ENCODE data around the gene POLRMT. TPM values are rescaled to one million over a fixed set of nuclear protein-coding genes. Genes with fewer than 3 reads are reported as not detected.

POLRMT gene
- total and polyA plus RNA-seq, 2 experiments from 2014 or later: 98.0 to 148 TPM

- TF ChIP-seq, protein P1, sequence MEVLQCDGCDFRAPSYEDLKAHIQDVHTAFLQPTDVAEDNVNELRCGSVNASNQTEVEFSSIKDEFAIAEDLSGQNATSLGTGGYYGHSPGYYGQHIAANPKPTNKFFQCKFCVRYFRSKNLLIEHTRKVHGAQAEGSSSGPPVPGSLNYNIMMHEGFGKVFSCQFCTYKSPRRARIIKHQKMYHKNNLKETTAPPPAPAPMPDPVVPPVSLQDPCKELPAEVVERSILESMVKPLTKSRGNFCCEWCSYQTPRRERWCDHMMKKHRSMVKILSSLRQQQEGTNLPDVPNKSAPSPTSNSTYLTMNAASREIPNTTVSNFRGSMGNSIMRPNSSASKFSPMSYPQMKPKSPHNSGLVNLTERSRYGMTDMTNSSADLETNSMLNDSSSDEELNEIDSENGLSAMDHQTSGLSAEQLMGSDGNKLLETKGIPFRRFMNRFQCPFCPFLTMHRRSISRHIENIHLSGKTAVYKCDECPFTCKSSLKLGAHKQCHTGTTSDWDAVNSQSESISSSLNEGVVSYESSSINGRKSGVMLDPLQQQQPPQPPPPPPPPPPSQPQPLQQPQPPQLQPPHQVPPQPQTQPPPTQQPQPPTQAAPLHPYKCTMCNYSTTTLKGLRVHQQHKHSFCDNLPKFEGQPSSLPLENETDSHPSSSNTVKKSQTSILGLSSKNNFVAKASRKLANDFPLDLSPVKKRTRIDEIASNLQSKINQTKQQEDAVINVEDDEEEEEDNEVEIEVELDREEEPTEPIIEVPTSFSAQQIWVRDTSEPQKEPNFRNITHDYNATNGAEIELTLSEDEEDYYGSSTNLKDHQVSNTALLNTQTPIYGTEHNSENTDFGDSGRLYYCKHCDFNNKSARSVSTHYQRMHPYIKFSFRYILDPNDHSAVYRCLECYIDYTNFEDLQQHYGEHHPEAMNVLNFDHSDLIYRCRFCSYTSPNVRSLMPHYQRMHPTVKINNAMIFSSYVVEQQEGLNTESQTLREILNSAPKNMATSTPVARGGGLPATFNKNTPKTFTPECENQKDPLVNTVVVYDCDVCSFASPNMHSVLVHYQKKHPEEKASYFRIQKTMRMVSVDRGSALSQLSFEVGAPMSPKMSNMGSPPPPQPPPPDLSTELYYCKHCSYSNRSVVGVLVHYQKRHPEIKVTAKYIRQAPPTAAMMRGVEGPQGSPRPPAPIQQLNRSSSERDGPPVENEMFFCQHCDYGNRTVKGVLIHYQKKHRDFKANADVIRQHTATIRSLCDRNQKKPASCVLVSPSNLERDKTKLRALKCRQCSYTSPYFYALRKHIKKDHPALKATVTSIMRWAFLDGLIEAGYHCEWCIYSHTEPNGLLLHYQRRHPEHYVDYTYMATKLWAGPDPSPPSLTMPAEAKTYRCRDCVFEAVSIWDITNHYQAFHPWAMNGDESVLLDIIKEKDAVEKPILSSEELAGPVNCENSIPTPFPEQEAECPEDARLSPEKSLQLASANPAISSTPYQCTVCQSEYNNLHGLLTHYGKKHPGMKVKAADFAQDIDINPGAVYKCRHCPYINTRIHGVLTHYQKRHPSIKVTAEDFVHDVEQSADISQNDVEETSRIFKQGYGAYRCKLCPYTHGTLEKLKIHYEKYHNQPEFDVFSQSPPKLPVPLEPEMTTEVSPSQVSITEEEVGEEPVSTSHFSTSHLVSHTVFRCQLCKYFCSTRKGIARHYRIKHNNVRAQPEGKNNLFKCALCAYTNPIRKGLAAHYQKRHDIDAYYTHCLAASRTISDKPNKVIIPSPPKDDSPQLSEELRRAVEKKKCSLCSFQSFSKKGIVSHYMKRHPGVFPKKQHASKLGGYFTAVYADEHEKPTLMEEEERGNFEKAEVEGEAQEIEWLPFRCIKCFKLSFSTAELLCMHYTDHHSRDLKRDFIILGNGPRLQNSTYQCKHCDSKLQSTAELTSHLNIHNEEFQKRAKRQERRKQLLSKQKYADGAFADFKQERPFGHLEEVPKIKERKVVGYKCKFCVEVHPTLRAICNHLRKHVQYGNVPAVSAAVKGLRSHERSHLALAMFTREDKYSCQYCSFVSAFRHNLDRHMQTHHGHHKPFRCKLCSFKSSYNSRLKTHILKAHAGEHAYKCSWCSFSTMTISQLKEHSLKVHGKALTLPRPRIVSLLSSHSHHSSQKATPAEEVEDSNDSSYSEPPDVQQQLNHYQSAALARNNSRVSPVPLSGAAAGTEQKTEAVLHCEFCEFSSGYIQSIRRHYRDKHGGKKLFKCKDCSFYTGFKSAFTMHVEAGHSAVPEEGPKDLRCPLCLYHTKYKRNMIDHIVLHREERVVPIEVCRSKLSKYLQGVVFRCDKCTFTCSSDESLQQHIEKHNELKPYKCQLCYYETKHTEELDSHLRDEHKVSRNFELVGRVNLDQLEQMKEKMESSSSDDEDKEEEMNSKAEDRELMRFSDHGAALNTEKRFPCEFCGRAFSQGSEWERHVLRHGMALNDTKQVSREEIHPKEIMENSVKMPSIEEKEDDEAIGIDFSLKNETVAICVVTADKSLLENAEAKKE (CRISPR knock-in tag; IDR thresholded peaks at IDR 0.05): no peak
- TF ChIP-seq ZNF114 (CRISPR knock-in tag; IDR thresholded peaks at IDR 0.05): no peak
These were observed 13.9 kb downstream of the POLRMT start (continued) for GRCh38 chr19:619286-620002.

GRCh38 chr19:618674-619285 is 14.6 kb downstream of the POLRMT start:
- no peak overlapping the region for H3K27ac Mint-ChIP-seq
- H2AFZ ChIP-seq: no peak overlapping the region
- no peak for TF ChIP-seq CREB1 (CRISPR knock-in tag; IDR thresholded peaks at IDR 0.05; ENCODE audit: low read depth)
- no peak for TF ChIP-seq JUNB (IDR thresholded peaks at IDR 0.05; ENCODE audit: unreplicated experiment)
- no peak for TF ChIP-seq CTCF (conservative IDR thresholded peaks at IDR 0.05; ENCODE audit: low read depth in 2 of 2)
- TF ChIP-seq STAT1 (IDR thresholded peaks at IDR 0.05; ENCODE audit: unreplicated experiment): no peak
- TF ChIP-seq, protein P1 (CRISPR knock-in tag; IDR thresholded peaks at IDR 0.05): no peak

More at GRCh38 chr19:618674-619285, 14.6 kb downstream of the POLRMT start:
- Histone ChIP-seq H3K9me2 (ENCODE audit: insufficient read depth) (no peaks in the 10 kb centered on the region), H3K4me1 (ENCODE audit: insufficient read depth) (no peaks in the 10 kb centered on the region), H3K4me3 (no peak overlapping the region), H3K27ac (ENCODE audit: low read depth) (no peak overlapping the region), H4K20me1 (replicated peaks; ENCODE audit: insufficient read depth) (peaks cover 4% of the 10 kb centered on the region; the same call in 1 of the 2 replicates), H3K79me2 (replicated peaks; ENCODE audit: insufficient read depth) (no peaks in the 10 kb centered on the region), H3K4me2 (no peak overlapping the region), H3K27me3 (ENCODE audit: insufficient read depth) (no peaks in the 10 kb centered on the region), H3F3A (replicated peaks; ENCODE audit: low read depth) (no peaks in the 10 kb centered on the region), H3K36me3 (ENCODE audit: insufficient read depth) (no peaks in the 10 kb centered on the region)
- Mint-ChIP-seq H3K4me3 (no peak overlapping the region), H3K36me3 (ENCODE audit: low read depth) (peaks cover 42% of the 10 kb centered on the region), H3K27me3 (ENCODE audit: insufficient read depth, low read depth, poor library complexity) (peaks cover 15% of the 10 kb centered on the region), H3K9me3 (no peaks in the 10 kb centered on the region), H3K4me1 (peaks cover 3% of the 10 kb centered on the region; the same call in 2 of the 3 replicates)
- DNase-seq (ENCODE audit: low spot score): no peak
- no peak for ATAC-seq
